Stomach (tissue), 9 donors: ENCODE data around the gene COL9A3. TPM values are rescaled to one million over a fixed set of nuclear protein-coding genes. Genes with fewer than 3 reads are reported as not detected.

Source experiments
- DNase-seq, 2 donors: peaks; one replicate each; pipeline versions ENCODE4 v3.0.0 to v3.0.0-alpha.2; 2013 to 2019
- H3K27ac ChIP-seq, 5 donors: fragments of 200-600 bp in 4 of 5; sonication (generic) in 4 of 5; one replicate each; pipeline ENCODE4 v1.5.1; 2013 to 2019; ENCODE audit warnings: mild to moderate bottlenecking in 1 of 5, moderate library complexity in 1 of 5
- H3K27me3 ChIP-seq, 3 donors: fragments of 200-600 bp; sonication (generic); one replicate each; pipeline ENCODE4 v1.5.1; 2017 to 2019; ENCODE audit warnings: mixed run types in 1 of 3
- H3K36me3 ChIP-seq, 4 donors: fragments of 200-600 bp; sonication (generic); 1 replicate in 3 of 4; 2 replicates in 1 of 4; pipeline ENCODE4 v1.5.1; 2016 to 2019
- H3K4me1 ChIP-seq, 4 donors: fragments of 200-600 bp; sonication (generic); one replicate each; pipeline ENCODE4 v1.5.1; 2016 to 2019
- H3K4me3 ChIP-seq, 4 donors: fragments of 200-600 bp; sonication (generic) in 3 of 4; one replicate each; pipeline ENCODE4 v1.5.1; 2016 to 2019; ENCODE audit warnings: mild to moderate bottlenecking in 1 of 4
- H3K9me3 ChIP-seq, 4 donors: fragments of 200-600 bp; sonication (generic); one replicate each; pipeline ENCODE4 v1.5.1; 2016 to 2019
- EP300 ChIP-seq: sonication (generic); formaldehyde crosslinking; IDR thresholded peaks from one replicate; pipeline ENCODE4 v1.6.1; 2017; ENCODE audit warnings: antibody characterized with exemption
- POLR2A ChIP-seq, 4 donors: fragments of 450-650 bp; IDR thresholded peaks; one replicate each; pipeline ENCODE4 v1.6.1; 2016; ENCODE audit warnings: antibody characterized with exemption in 4 of 4, control low read depth in 2 of 4, mild to moderate bottlenecking in 1 of 4, moderate library complexity in 1 of 4
- POLR2AphosphoS5 ChIP-seq, 3 donors: sonication (generic); formaldehyde crosslinking; IDR thresholded peaks; one replicate each; pipeline ENCODE4 v1.6.1; 2016; ENCODE audit warnings: antibody characterized with exemption in 3 of 3
- WGBS, 5 donors: extraction: QIAGEN DNeasy Blood & Tissue Kit in 3 of 5; methylation state at CpG; one replicate each; pipeline versions ENCODE4 v1.1.5 to v1.1.7; 2013 to 2018; 5-methylcytosine and 5-hydroxymethylcytosine counted together
- intact Hi-C: fragments of 100-400 bp; cut with DNase I; formaldehyde crosslinking; loops from one replicate; pipeline ENCODE4 v1.15.1; 2023; ENCODE audit warnings: low total_unique reads
- polyA plus RNA-seq, 3 donors: library from polyadenylated mRNA; stranded (reverse); fragments of 200-250 nt; gene quantifications; one replicate each; pipeline ENCODE4 v1.2.3, GENCODE V29; 2013
- total RNA-seq, 5 donors: library from RNA; depleted of rRNA; stranded (reverse); fragments of >200 nt; gene quantifications; one replicate each; pipeline versions ENCODE4 v1.1.0 to v1.2.3, GENCODE V29; 2014 to 2016
- TF ChIP-seq, protein P1 (sequence below), 7 experiments: fragments of 450-650 bp in 4 of 7; fragments of 200-600 bp in 3 of 7; sonication (generic) in 3 of 7; IDR thresholded peaks; one replicate each; pipeline ENCODE4 v1.5.1; 2016 to 2019; ENCODE audit warnings: antibody characterized with exemption in 7 of 7, control low read depth in 2 of 7, mild to moderate bottlenecking in 1 of 7
- donor health status: healthy with polysubstance abuse.
- donor health status: Bipolar disorder and iron deficiency.
- donor health status: healthy.

The COL9A3 gene
- total and polyA plus RNA-seq, 8 donors = 2.3 to 18.2 (median 3.9) TPM; not detected in 3

DNA sequence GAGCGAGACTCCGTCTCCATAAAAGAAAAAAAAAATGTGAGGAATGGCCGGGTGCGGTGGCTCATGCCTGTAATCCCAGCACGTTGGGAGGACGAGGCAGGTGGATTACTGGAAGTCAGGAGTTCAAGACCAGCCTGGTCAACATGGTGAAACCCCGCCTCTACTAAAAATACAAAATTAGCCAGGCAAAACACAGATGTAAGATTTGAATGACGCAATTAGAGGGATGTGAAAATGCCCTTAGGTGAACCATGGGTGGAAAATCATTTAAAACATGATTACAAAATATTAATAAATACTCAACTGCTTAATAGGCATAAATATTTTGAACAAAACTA lies 20.9 kb downstream of the COL9A3 start:
- Histone ChIP-seq H3K4me1 (peaks cover 0 to 15% (median 7%) of the 10 kb centered on the region in 4 donors), H3K27ac (no peak overlapping the region), H3K4me3 (no peak overlapping the region), H3K36me3 (no peaks in the 10 kb centered on the region), H3K9me3 (no peaks in the 10 kb centered on the region), H3K27me3 (peaks cover 0 to 17% (median 0%) of the 10 kb centered on the region in 3 donors)
- intact Hi-C loops = no loop called here
- DNase-seq = no peak
- 79 to 93% (median 86%) methylated on average over 8 of the region's 8 CpGs for WGBS, 5 donors
- TF ChIP-seq, protein P1, sequence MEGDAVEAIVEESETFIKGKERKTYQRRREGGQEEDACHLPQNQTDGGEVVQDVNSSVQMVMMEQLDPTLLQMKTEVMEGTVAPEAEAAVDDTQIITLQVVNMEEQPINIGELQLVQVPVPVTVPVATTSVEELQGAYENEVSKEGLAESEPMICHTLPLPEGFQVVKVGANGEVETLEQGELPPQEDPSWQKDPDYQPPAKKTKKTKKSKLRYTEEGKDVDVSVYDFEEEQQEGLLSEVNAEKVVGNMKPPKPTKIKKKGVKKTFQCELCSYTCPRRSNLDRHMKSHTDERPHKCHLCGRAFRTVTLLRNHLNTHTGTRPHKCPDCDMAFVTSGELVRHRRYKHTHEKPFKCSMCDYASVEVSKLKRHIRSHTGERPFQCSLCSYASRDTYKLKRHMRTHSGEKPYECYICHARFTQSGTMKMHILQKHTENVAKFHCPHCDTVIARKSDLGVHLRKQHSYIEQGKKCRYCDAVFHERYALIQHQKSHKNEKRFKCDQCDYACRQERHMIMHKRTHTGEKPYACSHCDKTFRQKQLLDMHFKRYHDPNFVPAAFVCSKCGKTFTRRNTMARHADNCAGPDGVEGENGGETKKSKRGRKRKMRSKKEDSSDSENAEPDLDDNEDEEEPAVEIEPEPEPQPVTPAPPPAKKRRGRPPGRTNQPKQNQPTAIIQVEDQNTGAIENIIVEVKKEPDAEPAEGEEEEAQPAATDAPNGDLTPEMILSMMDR (IDR thresholded peaks at IDR 0.05) = no peak
- TF ChIP-seq POLR2A (IDR thresholded peaks at IDR 0.05) (no peak), EP300 (no peak), POLR2AphosphoS5 (IDR thresholded peaks at IDR 0.05) (no peak)

DNA sequence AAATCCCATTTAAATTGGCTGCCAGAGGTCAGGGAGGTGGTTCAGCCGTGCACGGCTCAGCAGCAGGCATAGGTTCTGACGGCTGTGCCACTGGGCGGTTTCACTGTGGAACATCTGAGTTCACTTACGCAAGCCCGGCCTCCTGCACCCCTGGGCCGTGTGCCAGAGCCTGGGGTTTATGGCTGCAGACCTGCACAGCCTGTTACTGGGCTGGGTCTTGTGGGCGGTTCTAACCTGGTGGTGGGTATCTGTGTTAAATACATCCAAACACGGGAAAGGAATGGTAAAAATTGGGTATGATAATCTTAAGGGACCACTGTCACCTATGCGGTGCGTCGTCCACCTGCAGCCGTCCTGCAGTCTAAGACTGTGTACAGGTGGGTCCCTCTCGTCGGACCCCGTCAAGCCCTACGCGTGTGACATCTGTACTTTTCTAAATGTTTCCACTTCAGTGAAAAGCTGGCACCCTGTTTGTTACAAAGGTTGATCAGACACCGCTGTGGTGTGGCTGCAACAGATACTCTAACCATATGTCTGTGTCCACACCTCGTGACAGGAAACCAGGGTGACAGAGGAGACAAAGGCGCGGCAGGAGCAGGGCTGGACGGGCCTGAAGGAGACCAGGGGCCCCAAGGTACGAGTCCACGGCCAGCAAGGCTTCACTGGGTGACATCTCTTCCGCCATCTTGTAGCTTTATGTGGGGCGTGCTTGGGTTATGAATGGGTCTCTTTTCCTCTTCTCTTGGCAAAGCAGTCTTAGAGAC lies 21.5 kb downstream of the COL9A3 start:
- Histone ChIP-seq H3K9me3 (no peaks in the 10 kb centered on the region), H3K27ac (no peak overlapping the region), H3K27me3 (peaks cover 0 to 17% (median 0%) of the 10 kb centered on the region in 3 donors), H3K36me3 (no peaks in the 10 kb centered on the region), H3K4me1 (peaks cover 0 to 9% (median 2%) of the 10 kb centered on the region in 4 donors), H3K4me3 (no peak overlapping the region)
- no peak for TF ChIP-seq POLR2AphosphoS5 (IDR thresholded peaks at IDR 0.05)
- no peak for TF ChIP-seq EP300
- TF ChIP-seq, protein P1 (IDR thresholded peaks at IDR 0.05) = no peak
- TF ChIP-seq POLR2A (IDR thresholded peaks at IDR 0.05) = no peak
- intact Hi-C loops = no loop called here
- 67 to 75% (median 74%) methylated on average over 24 to 27 of the region's 27 CpGs for WGBS, 5 donors
- DNase-seq = peak; percentile 76 to 81

DNA sequence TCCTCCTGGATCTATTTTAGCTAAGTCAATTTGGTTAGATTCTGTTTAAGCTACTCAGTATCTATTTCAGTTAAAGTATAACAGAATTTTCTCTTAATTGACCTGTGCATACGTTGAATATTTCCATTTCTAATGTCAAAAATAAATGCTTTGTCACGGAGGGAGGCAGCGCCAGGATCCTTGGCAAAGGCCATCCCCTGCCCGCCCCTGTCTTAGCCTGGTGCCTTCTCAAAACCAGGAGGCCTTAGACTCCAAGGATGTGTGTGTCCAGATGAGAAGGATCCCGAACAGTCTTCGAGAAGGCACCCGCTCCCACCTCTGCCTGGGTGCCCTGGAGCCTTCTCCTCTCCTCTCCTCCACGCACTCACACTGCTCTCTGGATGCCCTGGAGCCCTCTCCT lies 22.4 kb downstream of the COL9A3 start:
- DNase-seq = no peak
- H3K27me3 ChIP-seq = peaks cover 0 to 17% (median 0%) of the 10 kb centered on the region in 3 donors
- intact Hi-C loops = no loop called here
- TF ChIP-seq EP300 = no peak
- peaks cover 0 to 5% (median 0%) of the 10 kb centered on the region in 4 donors for H3K4me1 ChIP-seq
- no peaks in the 10 kb centered on the region for H3K36me3 ChIP-seq
- H3K9me3 ChIP-seq = no peaks in the 10 kb centered on the region
- H3K27ac ChIP-seq = no peak overlapping the region
- WGBS, 5 donors = 84 to 94% (median 90%) methylated on average over 8 of the region's 8 CpGs
- H3K4me3 ChIP-seq = no peak overlapping the region

DNA sequence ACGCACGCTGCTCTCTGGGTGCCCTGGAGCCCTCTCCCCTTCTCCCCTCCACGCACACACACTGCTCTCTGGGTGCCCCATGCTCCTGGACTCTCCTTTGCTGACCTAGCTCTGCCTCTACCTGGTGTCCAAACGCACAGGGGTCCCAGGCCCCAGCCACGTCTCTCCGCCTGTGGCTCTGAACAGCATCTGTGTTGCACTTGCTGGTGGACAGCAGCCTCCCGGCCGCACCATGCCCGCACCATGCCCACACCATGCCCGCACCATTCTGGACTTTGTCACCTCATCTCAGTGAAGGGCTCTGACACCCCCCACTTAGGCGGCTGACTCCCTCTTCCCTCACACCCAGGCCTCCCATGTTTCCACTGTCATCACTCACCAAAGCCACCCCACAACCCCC lies 23.0 kb downstream of the COL9A3 start:
- 88 to 98% (median 94%) methylated on average over 11 of the region's 11 CpGs for WGBS, 5 donors
- Histone ChIP-seq H3K4me3 (no peak overlapping the region), H3K27ac (no peak overlapping the region), H3K36me3 (no peaks in the 10 kb centered on the region), H3K9me3 (no peaks in the 10 kb centered on the region), H3K27me3 (peaks cover 0 to 17% (median 0%) of the 10 kb centered on the region in 3 donors), H3K4me1 (peaks cover 0 to 5% (median 0%) of the 10 kb centered on the region in 4 donors)
- intact Hi-C loops = no loop called here
- no peak for DNase-seq
- TF ChIP-seq EP300 (no peak), POLR2A (IDR thresholded peaks at IDR 0.05) (no peak), POLR2AphosphoS5 (IDR thresholded peaks at IDR 0.05) (no peak)
- TF ChIP-seq, protein P1 (IDR thresholded peaks at IDR 0.05) = no peak
